K562 (cell line): ENCODE data around the gene COX20. TPM values are rescaled to one million over a fixed set of nuclear protein-coding genes. Genes with fewer than 3 reads are reported as not detected.
A peak's percentile ranks its signal among the peaks of the same experiment; 100 is the strongest.

Source experiments
- ARID4B ChIP-seq: sonication (generic); formaldehyde crosslinking; IDR thresholded peaks from 2 replicates; pipeline ENCODE4 v1.8.0; 2022; ENCODE audit warnings: mild to moderate bottlenecking, missing genetic modification reagents
- FOSL1 ChIP-seq: fragments of 200-800 bp; sonication (Bioruptor generic); conservative IDR thresholded peaks from 2 replicates; pipeline ENCODE4 v1.6.1; 2016; ENCODE audit warnings: missing genetic modification characterization, missing compliant biosample characterization
- HCFC1 ChIP-seq: IDR thresholded peaks from 2 replicates; pipeline ENCODE4 v1.6.1; 2012; ENCODE audit warnings: low read depth, low read length, improper control_type of control experiment
- HDAC2 ChIP-seq: fragments of 450-650 bp; IDR thresholded peaks from 2 replicates; pipeline ENCODE4 v1.6.1; 2016; ENCODE audit warnings: mild to moderate bottlenecking
- HMG20A ChIP-seq: fragments of 450-650 bp; formaldehyde crosslinking; conservative IDR thresholded peaks from 2 replicates; pipeline ENCODE4 v1.4.0; 2020; ENCODE audit warnings: mild to moderate bottlenecking, mixed read lengths
- JUN ChIP-seq, 2 experiments: sonication (generic) in 1 of 2; formaldehyde crosslinking in 1 of 2; IDR thresholded peaks; 2 replicates each; pipeline versions ENCODE4 v1.6.1 to v1.8.0; 2012 to 2022; ENCODE audit warnings: borderline replicate concordance in 2 of 2, mild to moderate bottlenecking in 2 of 2, improper control_type of control experiment in 1 of 2, low read depth in 1 of 2, low read length in 1 of 2, missing genetic modification reagents in 1 of 2
- KAT2B ChIP-seq: IDR thresholded peaks from one replicate; pipeline ENCODE4 v1.6.1; 2012; ENCODE audit warnings: low read depth, mild to moderate bottlenecking, control low read depth, inconsistent platforms, low read length, moderate library complexity
- NR2C2 ChIP-seq, 2 experiments: fragments of 200-800 bp in 1 of 2; sonication (Bioruptor generic) in 1 of 2; sonication (generic) in 1 of 2; formaldehyde crosslinking in 1 of 2; IDR thresholded peaks; 2 replicates each; pipeline versions ENCODE4 v1.6.1 to v1.8.0; 2016 to 2022; ENCODE audit warnings: mild to moderate bottlenecking in 1 of 2, missing compliant biosample characterization in 1 of 2, missing genetic modification characterization in 1 of 2, missing genetic modification reagents in 1 of 2
- POLR2AphosphoS2 ChIP-seq: IDR thresholded peaks from 2 replicates; pipeline ENCODE4 v1.6.1; 2012; ENCODE audit warnings: low read length, improper control_type of control experiment
- SUPT5H ChIP-seq: fragments of 450-650 bp; IDR thresholded peaks from 2 replicates; pipeline ENCODE4 v1.6.1; 2016
- ZBTB7A ChIP-seq: IDR thresholded peaks from 2 replicates; pipeline ENCODE4 v1.6.1; 2011; ENCODE audit warnings: low read depth, mild to moderate bottlenecking, low read length, moderate library complexity, borderline replicate concordance; ENCODE audit not compliant: control insufficient read depth
- ZFX ChIP-seq: sonication (generic); formaldehyde crosslinking; IDR thresholded peaks from 2 replicates; pipeline ENCODE4 v1.8.0; 2022; ENCODE audit warnings: mild to moderate bottlenecking, missing genetic modification reagents, moderate library complexity
- ZNF561 ChIP-seq: fragments of 450-650 bp; formaldehyde crosslinking; conservative IDR thresholded peaks from 2 replicates; pipeline ENCODE4 v1.4.0; 2020; ENCODE audit warnings: mild to moderate bottlenecking, moderate library complexity
- ZNF583 ChIP-seq: fragments of 250-450 bp; sonication (Bioruptor Pico); IDR thresholded peaks from 2 replicates; pipeline ENCODE4 v1.4.0; 2020
- ZNF77 ChIP-seq: fragments of 250-450 bp; sonication (Bioruptor Pico); IDR thresholded peaks from 2 replicates; pipeline ENCODE4 v1.5.0; 2020
- polyA plus RNA-seq, 8 experiments: library from polyadenylated mRNA; depleted of rRNA in 4 of 8; stranded (reverse) in 5 of 8; unstranded in 3 of 8; fragments of >200 nt; fragmentation: Nextera tagmentation in 2 of 8; fragmentation: Illumina TruSeq in 1 of 8; extraction: Ambion mirVana in 2 of 8; extraction: Trizol in 1 of 8; gene quantifications; 2 replicates each; pipeline versions ENCODE4 v1.2.1 to v1.2.3, GENCODE V29; 2011 to 2014; ENCODE audit warnings: inconsistent platforms in 1 of 8, missing spikeins in 1 of 8
- total RNA-seq, 7 experiments: library from RNA; depleted of rRNA in 6 of 7; stranded (reverse); fragments of >200 nt in 6 of 7; fragmentation: Illumina TruSeq in 2 of 7; extraction: Trizol in 2 of 7; gene quantifications; 2 replicates each; pipeline versions ENCODE4 v1.2.1 to v1.2.3, GENCODE V29; 2011 to 2021; ENCODE audit warnings: low replicate concordance in 1 of 7
- TF ChIP-seq, protein P1 (sequence below): IDR thresholded peaks from 2 replicates; pipeline ENCODE4 v1.6.1; 2012; ENCODE audit warnings: low read depth, low read length, improper control_type of control experiment, borderline replicate concordance

The COX20 gene
- total and polyA plus RNA-seq, 9 of the 15 experiments (the other 6 are each of a cell fraction or from before 2014, with no cell fraction given) = 41.5 to 192 (median 84.3) TPM

DNA sequence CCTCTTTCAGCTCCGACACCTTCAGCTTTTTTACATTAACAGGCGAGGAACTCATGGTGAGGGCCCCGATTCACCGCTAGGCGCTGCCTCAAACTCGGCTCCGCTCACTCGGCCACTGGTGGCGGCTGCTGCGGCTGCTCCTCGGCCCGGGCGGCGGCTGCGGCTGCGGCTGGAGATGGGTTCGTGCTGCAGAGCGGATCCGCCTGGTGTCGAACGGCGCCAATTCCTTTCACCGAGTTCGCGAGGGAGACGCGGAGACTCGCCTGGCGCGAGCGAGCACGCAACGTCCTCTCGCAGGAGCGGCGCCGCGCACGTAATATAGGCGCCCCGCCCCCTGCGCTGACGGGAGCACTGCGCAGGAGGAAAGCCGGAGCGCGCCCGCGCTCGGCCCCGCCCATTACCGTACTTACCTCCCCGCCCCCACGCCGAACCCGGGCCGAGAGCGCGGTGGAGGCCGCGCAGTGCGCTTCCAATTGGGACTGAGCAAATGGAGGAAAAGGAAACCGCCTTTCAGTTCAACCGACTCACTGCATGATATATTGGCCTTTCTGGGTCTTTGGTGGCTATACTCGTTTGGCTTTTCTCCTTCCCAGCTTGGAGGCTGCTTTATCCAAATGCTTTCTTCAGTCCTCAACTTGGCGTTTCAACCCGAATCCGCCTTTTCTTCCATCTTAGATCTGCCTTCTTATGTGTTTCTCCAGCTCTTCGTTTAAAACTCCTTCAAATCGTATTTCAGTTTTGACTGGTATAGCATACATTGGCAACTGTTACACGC lies 29.0 kb downstream of the COX20 start, which contains the start of gene HNRNPU (continued):
- TF ChIP-seq, protein P1, sequence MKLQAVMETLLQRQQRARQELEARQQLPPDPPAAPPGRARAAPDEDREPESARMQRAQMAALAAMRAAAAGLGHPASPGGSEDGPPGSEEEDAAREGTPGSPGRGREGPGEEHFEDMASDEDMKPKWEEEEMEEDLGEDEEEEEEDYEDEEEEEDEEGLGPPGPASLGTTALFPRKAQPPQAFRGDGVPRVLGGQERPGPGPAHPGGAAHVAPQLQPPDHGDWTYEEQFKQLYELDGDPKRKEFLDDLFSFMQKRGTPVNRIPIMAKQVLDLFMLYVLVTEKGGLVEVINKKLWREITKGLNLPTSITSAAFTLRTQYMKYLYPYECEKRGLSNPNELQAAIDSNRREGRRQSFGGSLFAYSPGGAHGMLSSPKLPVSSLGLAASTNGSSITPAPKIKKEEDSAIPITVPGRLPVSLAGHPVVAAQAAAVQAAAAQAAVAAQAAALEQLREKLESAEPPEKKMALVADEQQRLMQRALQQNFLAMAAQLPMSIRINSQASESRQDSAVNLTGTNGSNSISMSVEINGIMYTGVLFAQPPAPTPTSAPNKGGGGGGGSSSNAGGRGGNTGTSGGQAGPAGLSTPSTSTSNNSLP = no peak
- TF ChIP-seq ZFX (CRISPR knock-in tag) (peak; percentile 91), HCFC1 (peak; percentile 29; the same call in 1 of the 2 replicates), ZNF583 (no peak), JUN (IDR thresholded peaks at IDR 0.05; ENCODE audit: borderline replicate concordance, low read depth, low read length) (peak; percentile 62; the same call in 1 of the 2 replicates), JUN (CRISPR knock-in tag; IDR thresholded peaks at IDR 0.05; ENCODE audit: borderline replicate concordance) (peak; percentile 67; the same call in 1 of the 2 replicates), NR2C2 (CRISPR knock-in tag; IDR thresholded peaks at IDR 0.05) (no peak), NR2C2 (tag; IDR thresholded peaks at IDR 0.05) (peak; percentile 76), SUPT5H (peak; percentile 98), KAT2B (peak; percentile 60), ZNF77 (CRISPR knock-in tag) (no peak; the same call in 1 of the 2 replicates), POLR2AphosphoS2 (peak; percentile 88; the same call in 1 of the 2 replicates), ARID4B (CRISPR knock-in tag) (peak; percentile 7; the same call in 1 of the 2 replicates), ZNF561 (CRISPR knock-in tag) (no peak), ZBTB7A (no peak; the same call in 1 of the 2 replicates), FOSL1 (tag) (peak; percentile 30), HMG20A (CRISPR knock-in tag) (no peak), HDAC2 (peak; percentile 60)
